ENCODE results near the gene OGG1. TPM values are rescaled to one million over a fixed set of nuclear protein-coding genes. Genes with fewer than 3 reads are reported as not detected.

Gene OGG1
- total RNA-seq, 1 donor from 2014 or later, result 34.8 TPM

DNA sequence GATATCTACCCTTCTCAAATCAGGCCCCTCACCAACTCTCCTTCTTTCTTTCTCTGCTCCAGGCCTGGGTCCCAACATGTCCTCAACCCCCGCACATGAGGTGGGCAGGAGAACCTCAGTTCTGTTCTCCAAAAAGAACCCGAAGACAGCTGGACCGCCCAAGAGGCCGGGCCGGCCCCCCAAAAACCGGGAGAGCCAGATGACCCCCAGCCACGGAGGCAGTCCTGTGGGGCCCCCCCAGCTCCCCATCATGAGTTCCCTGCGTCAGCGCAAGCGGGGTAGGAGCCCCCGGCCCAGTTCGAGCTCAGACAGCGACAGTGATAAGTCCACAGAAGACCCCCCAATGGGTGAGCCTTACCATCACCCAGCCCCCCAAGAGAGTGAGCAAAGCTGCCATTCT, 5.6 kb upstream of the OGG1 start:
- H3K4me1 Mint-ChIP-seq (ENCODE audit: unreplicated experiment), result peaks cover 8% of the 10 kb centered on the region
- H3K36me3 Mint-ChIP-seq (ENCODE audit: unreplicated experiment), result peaks cover 59% of the 10 kb centered on the region
- no peak for DNase-seq (ENCODE audit: extremely low spot score, unreplicated experiment)
- TF ChIP-seq, protein P1, sequence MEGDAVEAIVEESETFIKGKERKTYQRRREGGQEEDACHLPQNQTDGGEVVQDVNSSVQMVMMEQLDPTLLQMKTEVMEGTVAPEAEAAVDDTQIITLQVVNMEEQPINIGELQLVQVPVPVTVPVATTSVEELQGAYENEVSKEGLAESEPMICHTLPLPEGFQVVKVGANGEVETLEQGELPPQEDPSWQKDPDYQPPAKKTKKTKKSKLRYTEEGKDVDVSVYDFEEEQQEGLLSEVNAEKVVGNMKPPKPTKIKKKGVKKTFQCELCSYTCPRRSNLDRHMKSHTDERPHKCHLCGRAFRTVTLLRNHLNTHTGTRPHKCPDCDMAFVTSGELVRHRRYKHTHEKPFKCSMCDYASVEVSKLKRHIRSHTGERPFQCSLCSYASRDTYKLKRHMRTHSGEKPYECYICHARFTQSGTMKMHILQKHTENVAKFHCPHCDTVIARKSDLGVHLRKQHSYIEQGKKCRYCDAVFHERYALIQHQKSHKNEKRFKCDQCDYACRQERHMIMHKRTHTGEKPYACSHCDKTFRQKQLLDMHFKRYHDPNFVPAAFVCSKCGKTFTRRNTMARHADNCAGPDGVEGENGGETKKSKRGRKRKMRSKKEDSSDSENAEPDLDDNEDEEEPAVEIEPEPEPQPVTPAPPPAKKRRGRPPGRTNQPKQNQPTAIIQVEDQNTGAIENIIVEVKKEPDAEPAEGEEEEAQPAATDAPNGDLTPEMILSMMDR (IDR thresholded peaks at IDR 0.05), result no peak
- H3K27me3 Mint-ChIP-seq (ENCODE audit: unreplicated experiment), result no peaks in the 10 kb centered on the region
- no peaks in the 10 kb centered on the region for H3K9me3 Mint-ChIP-seq (ENCODE audit: unreplicated experiment)
- no peak overlapping the region for H3K27ac Mint-ChIP-seq (ENCODE audit: unreplicated experiment)
- no peak overlapping the region for H3K4me3 Mint-ChIP-seq (ENCODE audit: unreplicated experiment)

DNA sequence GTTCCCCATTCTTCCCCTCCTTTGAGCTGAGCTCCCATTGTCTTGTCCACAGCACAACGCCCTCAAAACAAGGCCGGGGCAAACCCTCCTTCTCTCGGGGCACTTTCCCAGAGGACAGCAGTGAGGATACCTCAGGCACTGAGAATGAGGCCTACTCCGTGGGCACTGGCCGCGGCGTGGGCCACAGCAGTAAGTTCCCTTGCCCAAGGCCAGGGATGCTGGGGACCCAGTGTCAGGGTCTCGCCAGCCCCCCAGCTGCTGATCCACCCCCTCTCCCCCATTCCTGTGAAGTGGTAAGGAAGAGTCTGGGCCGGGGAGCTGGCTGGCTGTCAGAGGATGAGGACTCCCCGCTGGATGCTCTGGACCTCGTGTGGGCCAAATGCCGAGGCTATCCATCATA, 4.2 kb upstream of the OGG1 start:
- no peak overlapping the region for H3K27ac Mint-ChIP-seq (ENCODE audit: unreplicated experiment)
- peaks cover 47% of the 10 kb centered on the region for H3K36me3 Mint-ChIP-seq (ENCODE audit: unreplicated experiment)
- DNase-seq (ENCODE audit: extremely low spot score, unreplicated experiment), result no peak
- H3K27me3 Mint-ChIP-seq (ENCODE audit: unreplicated experiment), result no peaks in the 10 kb centered on the region
- H3K4me3 Mint-ChIP-seq (ENCODE audit: unreplicated experiment), result no peak overlapping the region
- no peaks in the 10 kb centered on the region for H3K9me3 Mint-ChIP-seq (ENCODE audit: unreplicated experiment)
- TF ChIP-seq, protein P1 (IDR thresholded peaks at IDR 0.05), result no peak
- H3K4me1 Mint-ChIP-seq (ENCODE audit: unreplicated experiment), result peaks cover 18% of the 10 kb centered on the region

DNA sequence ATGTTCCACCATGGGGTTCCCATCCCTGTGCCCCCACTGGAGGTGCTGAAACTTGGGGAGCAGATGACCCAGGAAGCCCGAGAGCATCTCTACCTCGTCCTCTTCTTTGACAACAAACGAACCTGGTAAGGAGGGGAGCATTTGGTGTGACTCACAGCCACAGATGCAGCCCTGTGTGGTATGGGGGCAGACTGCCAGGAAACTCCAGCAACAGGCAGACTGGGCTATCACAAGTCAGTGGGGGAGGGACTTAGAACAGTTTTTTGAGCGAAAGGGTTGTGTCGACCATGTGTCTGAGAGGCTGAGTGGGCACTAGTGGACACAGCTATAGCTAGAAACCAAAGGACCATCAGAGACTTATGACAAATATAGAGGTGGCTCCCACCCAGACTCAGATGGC, 3.4 kb upstream of the OGG1 start:
- Mint-ChIP-seq H3K27me3 (ENCODE audit: unreplicated experiment) (no peaks in the 10 kb centered on the region), H3K36me3 (ENCODE audit: unreplicated experiment) (peaks cover 40% of the 10 kb centered on the region), H3K4me1 (ENCODE audit: unreplicated experiment) (peaks cover 26% of the 10 kb centered on the region), H3K4me3 (ENCODE audit: unreplicated experiment) (no peak overlapping the region), H3K27ac (ENCODE audit: unreplicated experiment) (no peak overlapping the region), H3K9me3 (ENCODE audit: unreplicated experiment) (no peaks in the 10 kb centered on the region)
- TF ChIP-seq, protein P1 (IDR thresholded peaks at IDR 0.05), result no peak
- DNase-seq (ENCODE audit: extremely low spot score, unreplicated experiment), result no peak

DNA sequence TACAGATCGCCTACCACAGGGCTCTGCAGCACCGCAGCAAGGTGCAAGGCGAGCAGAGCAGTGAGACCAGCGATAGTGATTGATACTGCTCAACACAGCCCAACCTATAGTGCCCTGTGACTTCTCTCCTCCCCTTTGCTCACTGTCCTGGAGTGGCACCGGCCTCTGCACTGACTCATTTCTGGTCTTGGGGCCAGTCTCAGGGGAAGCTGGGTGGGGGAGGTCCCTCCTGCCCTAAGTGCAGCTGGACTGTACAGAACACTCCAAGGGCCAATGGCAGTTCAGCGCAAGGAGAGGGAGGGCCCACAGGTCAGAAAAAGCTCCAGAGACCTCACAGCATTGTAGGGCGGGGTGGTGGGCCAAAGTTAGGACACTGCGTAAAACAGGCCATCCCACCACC, 2.5 kb upstream of the OGG1 start:
- Mint-ChIP-seq H3K9me3 (ENCODE audit: unreplicated experiment) (no peaks in the 10 kb centered on the region), H3K36me3 (ENCODE audit: unreplicated experiment) (peaks cover 43% of the 10 kb centered on the region), H3K4me1 (ENCODE audit: unreplicated experiment) (peaks cover 32% of the 10 kb centered on the region), H3K27me3 (ENCODE audit: unreplicated experiment) (no peaks in the 10 kb centered on the region), H3K27ac (ENCODE audit: unreplicated experiment) (peak overlapping the region; percentile 27), H3K4me3 (ENCODE audit: unreplicated experiment) (no peak overlapping the region)
- TF ChIP-seq, protein P1 (IDR thresholded peaks at IDR 0.05), result no peak
- DNase-seq (ENCODE audit: extremely low spot score, unreplicated experiment), result no peak

DNA sequence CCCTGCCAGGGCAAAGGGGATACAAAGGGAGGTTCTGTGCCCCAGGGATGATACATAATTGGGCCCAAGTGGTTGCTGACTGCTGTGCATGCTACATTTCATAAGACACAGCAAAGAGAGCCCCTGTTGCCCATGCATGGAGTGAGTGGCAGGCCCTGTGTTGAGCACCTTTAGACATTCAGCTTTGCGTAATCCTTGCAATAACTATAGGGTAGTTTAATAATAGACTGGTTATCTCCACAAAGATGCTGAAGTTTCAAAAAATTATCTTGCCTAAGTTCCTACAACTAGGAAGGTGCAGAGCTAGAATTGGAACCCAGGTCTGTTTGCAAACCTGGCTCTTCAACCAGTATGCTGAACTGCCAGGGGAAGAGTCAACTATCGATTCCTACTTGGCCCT, 1.7 kb upstream of the OGG1 start:
- H3K36me3 Mint-ChIP-seq (ENCODE audit: unreplicated experiment), result peaks cover 41% of the 10 kb centered on the region
- H3K27me3 Mint-ChIP-seq (ENCODE audit: unreplicated experiment), result no peaks in the 10 kb centered on the region
- peaks cover 32% of the 10 kb centered on the region for H3K4me1 Mint-ChIP-seq (ENCODE audit: unreplicated experiment)
- no peak for DNase-seq (ENCODE audit: extremely low spot score, unreplicated experiment)
- TF ChIP-seq, protein P1 (IDR thresholded peaks at IDR 0.05), result no peak
- no peaks in the 10 kb centered on the region for H3K9me3 Mint-ChIP-seq (ENCODE audit: unreplicated experiment)
- no peak overlapping the region for H3K4me3 Mint-ChIP-seq (ENCODE audit: unreplicated experiment)
- H3K27ac Mint-ChIP-seq (ENCODE audit: unreplicated experiment), result peak overlapping the region; percentile 97

All from osteocyte (in vitro differentiated cells).